K562 (cell line): ENCODE measurements around the gene BEST4. TPM values are rescaled to one million over a fixed set of nuclear protein-coding genes. Genes with fewer than 3 reads are reported as not detected.

Experiments
- DDX20 ChIP-seq: fragments of 450-650 bp; IDR thresholded peaks from 2 replicates; pipeline ENCODE4 v1.6.1; 2016; ENCODE audit warnings: missing genetic modification characterization, low read depth, mild to moderate bottlenecking, missing compliant biosample characterization, moderate library complexity
- KDM4B ChIP-seq, 2 experiments: fragments of 450-650 bp in 1 of 2; sonication (generic) in 1 of 2; IDR thresholded peaks; 2 replicates each; pipeline ENCODE4 v1.6.1; 2016 to 2017; ENCODE audit warnings: borderline replicate concordance in 2 of 2, antibody characterized with exemption in 1 of 2, low read depth in 1 of 2, mild to moderate bottlenecking in 1 of 2
- NFE2 ChIP-seq: IDR thresholded peaks from 2 replicates; pipeline ENCODE4 v1.6.1; 2014; ENCODE audit warnings: antibody characterized with exemption, low read depth
- POLR2AphosphoS5 ChIP-seq: IDR thresholded peaks from 2 replicates; pipeline ENCODE4 v1.6.1; 2011; ENCODE audit warnings: mild to moderate bottlenecking, low read depth, low read length, moderate library complexity; ENCODE audit not compliant: control insufficient read depth, insufficient read depth
- PTRF ChIP-seq: fragments of 450-650 bp; IDR thresholded peaks from 2 replicates; pipeline ENCODE4 v1.6.1; 2016; ENCODE audit warnings: mild to moderate bottlenecking, missing genetic modification characterization, missing compliant biosample characterization
- RBM15 ChIP-seq: fragments of 200-400 bp; formaldehyde crosslinking; IDR thresholded peaks from 2 replicates; pipeline ENCODE4 v1.6.1; 2018; ENCODE audit warnings: mild to moderate bottlenecking, low read length, moderate library complexity; ENCODE audit not compliant: insufficient read depth
- RFX1 ChIP-seq: fragments of 450-650 bp; IDR thresholded peaks from 2 replicates; pipeline ENCODE4 v1.6.1; 2016; ENCODE audit warnings: mild to moderate bottlenecking, moderate library complexity
- SMARCE1 ChIP-seq: fragments of 450-650 bp; IDR thresholded peaks from 2 replicates; pipeline ENCODE4 v1.7.1; 2016; ENCODE audit warnings: mild to moderate bottlenecking
- ZNF140 ChIP-seq: fragments of 250-450 bp; sonication (Bioruptor Pico); IDR thresholded peaks from 2 replicates; pipeline ENCODE4 v1.8.0; 2021; ENCODE audit warnings: moderate library complexity, mild to moderate bottlenecking, inconsistent platforms
- polyA plus RNA-seq, 8 experiments: library from polyadenylated mRNA; depleted of rRNA in 4 of 8; stranded (reverse) in 5 of 8; unstranded in 3 of 8; fragments of >200 nt; fragmentation: Nextera tagmentation in 2 of 8; fragmentation: Illumina TruSeq in 1 of 8; extraction: Ambion mirVana in 2 of 8; extraction: Trizol in 1 of 8; gene quantifications; 2 replicates each; pipeline versions ENCODE4 v1.2.1 to v1.2.3, GENCODE V29; 2011 to 2014; ENCODE audit warnings: inconsistent platforms in 1 of 8, missing spikeins in 1 of 8
- total RNA-seq, 7 experiments: library from RNA; depleted of rRNA in 6 of 7; stranded (reverse); fragments of >200 nt in 6 of 7; fragmentation: Illumina TruSeq in 2 of 7; extraction: Trizol in 2 of 7; gene quantifications; 2 replicates each; pipeline versions ENCODE4 v1.2.1 to v1.2.3, GENCODE V29; 2011 to 2021; ENCODE audit warnings: low replicate concordance in 1 of 7
- TF ChIP-seq, protein P1 (sequence below): sonication (generic); formaldehyde crosslinking; IDR thresholded peaks from 2 replicates; pipeline ENCODE4 v1.8.0; 2023; ENCODE audit warnings: mild to moderate bottlenecking, missing genetic modification reagents
- TF ChIP-seq, protein P2 (sequence below), 2 experiments: fragments of 250-450 bp in 1 of 2; fragments of 450-650 bp in 1 of 2; sonication (Bioruptor Pico) in 1 of 2; IDR thresholded peaks; 2 replicates each; pipeline versions ENCODE4 v1.6.1 to v1.8.0; 2016 to 2021; ENCODE audit warnings: mild to moderate bottlenecking in 2 of 2, moderate library complexity in 2 of 2, missing compliant biosample characterization in 1 of 2, missing genetic modification characterization in 1 of 2
- TF ChIP-seq, protein P3 (sequence below): fragments of 250-450 bp; sonication (Bioruptor Pico); IDR thresholded peaks from 2 replicates; pipeline ENCODE4 v1.8.0; 2022; ENCODE audit warnings: inconsistent platforms
- TF ChIP-seq, protein P4 (sequence below): fragments of 450-650 bp; formaldehyde crosslinking; IDR thresholded peaks from 2 replicates; pipeline ENCODE4 v1.4.0; 2020; ENCODE audit warnings: mild to moderate bottlenecking
- TF ChIP-seq, protein P5 (sequence below): fragments of 450-650 bp; IDR thresholded peaks from 2 replicates; pipeline ENCODE4 v1.6.1; 2018; ENCODE audit warnings: mild to moderate bottlenecking, low read depth; ENCODE audit not compliant: partially characterized antibody
- TF ChIP-seq, protein P6 (sequence below): fragments of 450-650 bp; formaldehyde crosslinking; IDR thresholded peaks from 2 replicates; pipeline ENCODE4 v1.4.0; 2020; ENCODE audit warnings: mild to moderate bottlenecking, moderate library complexity

Gene BEST4
- total and polyA plus RNA-seq, 9 of the 15 experiments (the other 6 are each of a cell fraction or from before 2014, with no cell fraction given): 0.07 to 0.11 TPM; not detected in 7

DNA sequence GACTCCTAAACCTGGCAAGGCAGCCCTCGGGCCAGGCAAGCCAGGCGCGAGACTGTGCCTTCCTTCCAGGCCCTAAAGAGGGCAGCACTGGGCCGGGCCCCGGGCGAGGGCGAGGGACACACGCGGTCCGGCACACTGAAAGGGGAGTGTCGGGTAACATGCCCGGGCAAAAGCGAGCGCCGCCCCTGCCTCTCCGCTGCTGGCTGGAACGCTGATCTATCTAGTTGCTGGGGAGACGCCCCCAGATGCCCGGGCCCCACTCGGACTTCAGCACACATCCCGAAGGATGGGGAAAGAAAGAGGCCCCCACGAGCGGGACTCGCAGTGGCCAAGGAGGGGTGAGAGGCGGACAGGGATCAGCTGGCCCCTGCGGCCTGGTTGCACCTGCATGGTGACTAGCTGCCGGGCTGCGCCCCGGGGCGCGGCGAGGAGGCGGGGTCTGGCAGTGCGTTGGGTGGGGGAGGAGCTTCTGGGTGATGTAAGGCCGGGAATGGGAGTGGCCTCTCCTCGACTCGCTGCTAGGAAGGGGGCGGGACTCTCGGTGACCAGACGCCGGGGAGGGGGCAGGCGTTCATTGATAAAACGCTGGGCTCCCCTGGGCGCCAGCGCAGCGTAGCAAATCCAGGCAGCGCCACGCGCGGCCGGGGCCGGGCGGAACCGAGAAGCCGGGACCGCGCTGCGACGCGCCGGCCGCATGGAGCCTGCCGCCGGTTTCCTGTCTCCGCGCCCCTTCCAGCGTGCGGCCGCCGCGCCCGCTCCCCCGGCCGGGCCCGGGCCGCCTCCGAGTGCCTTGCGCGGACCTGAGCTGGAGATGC, 12.0 kb upstream of the BEST4 start, which contains the start of gene PLK3 (continued):
- TF ChIP-seq, protein P1, sequence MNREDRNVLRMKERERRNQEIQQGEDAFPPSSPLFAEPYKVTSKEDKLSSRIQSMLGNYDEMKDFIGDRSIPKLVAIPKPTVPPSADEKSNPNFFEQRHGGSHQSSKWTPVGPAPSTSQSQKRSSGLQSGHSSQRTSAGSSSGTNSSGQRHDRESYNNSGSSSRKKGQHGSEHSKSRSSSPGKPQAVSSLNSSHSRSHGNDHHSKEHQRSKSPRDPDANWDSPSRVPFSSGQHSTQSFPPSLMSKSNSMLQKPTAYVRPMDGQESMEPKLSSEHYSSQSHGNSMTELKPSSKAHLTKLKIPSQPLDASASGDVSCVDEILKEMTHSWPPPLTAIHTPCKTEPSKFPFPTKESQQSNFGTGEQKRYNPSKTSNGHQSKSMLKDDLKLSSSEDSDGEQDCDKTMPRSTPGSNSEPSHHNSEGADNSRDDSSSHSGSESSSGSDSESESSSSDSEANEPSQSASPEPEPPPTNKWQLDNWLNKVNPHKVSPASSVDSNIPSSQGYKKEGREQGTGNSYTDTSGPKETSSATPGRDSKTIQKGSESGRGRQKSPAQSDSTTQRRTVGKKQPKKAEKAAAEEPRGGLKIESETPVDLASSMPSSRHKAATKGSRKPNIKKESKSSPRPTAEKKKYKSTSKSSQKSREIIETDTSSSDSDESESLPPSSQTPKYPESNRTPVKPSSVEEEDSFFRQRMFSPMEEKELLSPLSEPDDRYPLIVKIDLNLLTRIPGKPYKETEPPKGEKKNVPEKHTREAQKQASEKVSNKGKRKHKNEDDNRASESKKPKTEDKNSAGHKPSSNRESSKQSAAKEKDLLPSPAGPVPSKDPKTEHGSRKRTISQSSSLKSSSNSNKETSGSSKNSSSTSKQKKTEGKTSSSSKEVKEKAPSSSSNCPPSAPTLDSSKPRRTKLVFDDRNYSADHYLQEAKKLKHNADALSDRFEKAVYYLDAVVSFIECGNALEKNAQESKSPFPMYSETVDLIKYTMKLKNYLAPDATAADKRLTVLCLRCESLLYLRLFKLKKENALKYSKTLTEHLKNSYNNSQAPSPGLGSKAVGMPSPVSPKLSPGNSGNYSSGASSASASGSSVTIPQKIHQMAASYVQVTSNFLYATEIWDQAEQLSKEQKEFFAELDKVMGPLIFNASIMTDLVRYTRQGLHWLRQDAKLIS: no peak
- TF ChIP-seq RBM15 (no peak), PTRF (tag) (no peak), NFE2 (0 out of 2 replicates have a peak, but pooled peaks have one; percentile 21), SMARCE1 (peak; percentile 64; the same call in 1 of the 2 replicates), DDX20 (no peak), KDM4B (IDR thresholded peaks at IDR 0.05; ENCODE audit: borderline replicate concordance in 2 of 2, low read depth in 1 of 2) (peak in 1 of 2 experiments; percentile 68; a peak in 1 of 4 replicates), ZNF140 (CRISPR knock-in tag) (no peak), RFX1 (peak; percentile 73), POLR2AphosphoS5 (peak; percentile 85)
- TF ChIP-seq, protein P2, sequence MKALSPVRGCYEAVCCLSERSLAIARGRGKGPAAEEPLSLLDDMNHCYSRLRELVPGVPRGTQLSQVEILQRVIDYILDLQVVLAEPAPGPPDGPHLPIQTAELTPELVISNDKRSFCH (CRISPR knock-in tag; IDR thresholded peaks at IDR 0.05): no peak
- TF ChIP-seq, protein P2 (tag; IDR thresholded peaks at IDR 0.05): no peak; the same call in 1 of the 2 replicates
- TF ChIP-seq, protein P3, sequence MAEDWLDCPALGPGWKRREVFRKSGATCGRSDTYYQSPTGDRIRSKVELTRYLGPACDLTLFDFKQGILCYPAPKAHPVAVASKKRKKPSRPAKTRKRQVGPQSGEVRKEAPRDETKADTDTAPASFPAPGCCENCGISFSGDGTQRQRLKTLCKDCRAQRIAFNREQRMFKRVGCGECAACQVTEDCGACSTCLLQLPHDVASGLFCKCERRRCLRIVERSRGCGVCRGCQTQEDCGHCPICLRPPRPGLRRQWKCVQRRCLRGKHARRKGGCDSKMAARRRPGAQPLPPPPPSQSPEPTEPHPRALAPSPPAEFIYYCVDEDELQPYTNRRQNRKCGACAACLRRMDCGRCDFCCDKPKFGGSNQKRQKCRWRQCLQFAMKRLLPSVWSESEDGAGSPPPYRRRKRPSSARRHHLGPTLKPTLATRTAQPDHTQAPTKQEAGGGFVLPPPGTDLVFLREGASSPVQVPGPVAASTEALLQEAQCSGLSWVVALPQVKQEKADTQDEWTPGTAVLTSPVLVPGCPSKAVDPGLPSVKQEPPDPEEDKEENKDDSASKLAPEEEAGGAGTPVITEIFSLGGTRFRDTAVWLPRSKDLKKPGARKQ (CRISPR knock-in tag): no peak
- TF ChIP-seq, protein P4, sequence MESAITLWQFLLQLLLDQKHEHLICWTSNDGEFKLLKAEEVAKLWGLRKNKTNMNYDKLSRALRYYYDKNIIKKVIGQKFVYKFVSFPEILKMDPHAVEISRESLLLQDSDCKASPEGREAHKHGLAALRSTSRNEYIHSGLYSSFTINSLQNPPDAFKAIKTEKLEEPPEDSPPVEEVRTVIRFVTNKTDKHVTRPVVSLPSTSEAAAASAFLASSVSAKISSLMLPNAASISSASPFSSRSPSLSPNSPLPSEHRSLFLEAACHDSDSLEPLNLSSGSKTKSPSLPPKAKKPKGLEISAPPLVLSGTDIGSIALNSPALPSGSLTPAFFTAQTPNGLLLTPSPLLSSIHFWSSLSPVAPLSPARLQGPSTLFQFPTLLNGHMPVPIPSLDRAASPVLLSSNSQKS: no peak
- TF ChIP-seq, protein P5, sequence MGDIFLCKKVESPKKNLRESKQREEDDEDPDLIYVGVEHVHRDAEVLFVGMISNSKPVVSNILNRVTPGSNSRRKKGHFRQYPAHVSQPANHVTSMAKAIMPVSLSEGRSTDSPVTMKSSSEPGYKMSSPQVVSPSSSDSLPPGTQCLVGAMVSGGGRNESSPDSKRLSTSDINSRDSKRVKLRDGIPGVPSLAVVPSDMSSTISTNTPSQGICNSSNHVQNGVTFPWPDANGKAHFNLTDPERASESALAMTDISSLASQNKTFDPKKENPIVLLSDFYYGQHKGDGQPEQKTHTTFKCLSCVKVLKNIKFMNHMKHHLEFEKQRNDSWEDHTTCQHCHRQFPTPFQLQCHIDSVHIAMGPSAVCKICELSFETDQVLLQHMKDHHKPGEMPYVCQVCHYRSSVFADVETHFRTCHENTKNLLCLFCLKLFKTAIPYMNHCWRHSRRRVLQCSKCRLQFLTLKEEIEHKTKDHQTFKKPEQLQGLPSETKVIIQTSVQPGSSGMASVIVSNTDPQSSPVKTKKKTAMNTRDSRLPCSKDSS: no peak
- TF ChIP-seq, protein P6, sequence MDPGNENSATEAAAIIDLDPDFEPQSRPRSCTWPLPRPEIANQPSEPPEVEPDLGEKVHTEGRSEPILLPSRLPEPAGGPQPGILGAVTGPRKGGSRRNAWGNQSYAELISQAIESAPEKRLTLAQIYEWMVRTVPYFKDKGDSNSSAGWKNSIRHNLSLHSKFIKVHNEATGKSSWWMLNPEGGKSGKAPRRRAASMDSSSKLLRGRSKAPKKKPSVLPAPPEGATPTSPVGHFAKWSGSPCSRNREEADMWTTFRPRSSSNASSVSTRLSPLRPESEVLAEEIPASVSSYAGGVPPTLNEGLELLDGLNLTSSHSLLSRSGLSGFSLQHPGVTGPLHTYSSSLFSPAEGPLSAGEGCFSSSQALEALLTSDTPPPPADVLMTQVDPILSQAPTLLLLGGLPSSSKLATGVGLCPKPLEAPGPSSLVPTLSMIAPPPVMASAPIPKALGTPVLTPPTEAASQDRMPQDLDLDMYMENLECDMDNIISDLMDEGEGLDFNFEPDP: 0 out of 2 replicates have a peak, but pooled peaks have one; percentile 73
